B cell (primary cell): ENCODE data around the gene MYH14. TPM values are rescaled to one million over a fixed set of nuclear protein-coding genes. Genes with fewer than 3 reads are reported as not detected.

ENCODE experiments used
- ATAC-seq: fragments of 200-7000 bp; cut with Tn5 transposase; one replicate; pipeline ENCODE4 v1.10.0; 2021; ENCODE audit warnings: low read depth, mild to moderate bottlenecking, moderate number of reproducible peaks, moderate library complexity
- CTCF ChIA-PET: fragments of 350-600 bp; sonication (Branson Sonifier 250); formaldehyde crosslinking; loops from one replicate; lab custom pipeline; 2021; ENCODE audit warnings: antibody characterized with exemption, inconsistent platforms; lab: Charles Lee
- POLR2A ChIA-PET: fragments of 350-600 bp; sonication (Branson Sonifier 250); formaldehyde crosslinking; loops from one replicate; lab custom pipeline; 2021; ENCODE audit warnings: antibody characterized with exemption; lab: Charles Lee
- DNase-seq: peaks from one replicate; pipeline ENCODE4 v3.0.0; 2013
- H2AFZ ChIP-seq: 2 replicates; pipeline ENCODE4 v1.6.1; 2012; ENCODE audit warnings: mild to moderate bottlenecking, low read depth, low read length; ENCODE audit not compliant: insufficient read depth, poor library complexity, severe bottlenecking
- H3K27ac ChIP-seq, 2 donors: 1 replicate in 1 of 2; 2 replicates in 1 of 2; pipeline ENCODE4 v1.5.1; 2012 to 2013; ENCODE audit warnings: low read length in 2 of 2, mild to moderate bottlenecking in 2 of 2, moderate library complexity in 1 of 2
- H3K27me3 ChIP-seq, 4 experiments: fragments of 200-600 bp in 1 of 4; sonication (generic) in 1 of 4; replicated peaks in 1 of 4; 1 replicate in 2 of 4; 2 replicates in 2 of 4; pipeline versions ENCODE4 v1.6.1 to v1.7.0; 2013 to 2016; ENCODE audit warnings: low read length in 3 of 4, mild to moderate bottlenecking in 2 of 4, mixed read lengths in 1 of 4, moderate library complexity in 1 of 4; ENCODE audit not compliant: insufficient read depth in 4 of 4, control insufficient read depth in 3 of 4; ENCODE audit errors: control extremely low read depth in 1 of 4
- H3K36me3 ChIP-seq, 2 experiments: replicated peaks in 1 of 2; 1 replicate in 1 of 2; 2 replicates in 1 of 2; pipeline versions ENCODE4 v1.6.1 to v1.7.1; 2013; ENCODE audit warnings: low read length in 1 of 2; ENCODE audit not compliant: insufficient read depth in 2 of 2, control insufficient read depth in 1 of 2; ENCODE audit errors: control extremely low read depth in 1 of 2, extremely low read depth in 1 of 2
- H3K4me1 ChIP-seq, 2 donors: fragments of 200-600 bp in 1 of 2; sonication (generic) in 1 of 2; 1 replicate in 1 of 2; 2 replicates in 1 of 2; pipeline versions ENCODE4 v1.5.1 to v1.6.1; 2013 to 2017; ENCODE audit warnings: low read length in 2 of 2; ENCODE audit not compliant: control insufficient read depth in 2 of 2, insufficient read depth in 2 of 2
- H3K4me2 ChIP-seq: replicated peaks from 2 replicates; pipeline ENCODE3; 2012; ENCODE audit warnings: mild to moderate bottlenecking, low read depth, low read length; ENCODE audit not compliant: poor library complexity, severe bottlenecking
- H3K4me3 ChIP-seq, 5 experiments: fragments of 200-600 bp in 1 of 5; sonication (generic) in 1 of 5; 1 replicate in 3 of 5; 2 replicates in 2 of 5; pipeline versions ENCODE4 v1.5.1 to v1.7.0; 2011 to 2016; ENCODE audit warnings: low read length in 4 of 5, mild to moderate bottlenecking in 4 of 5, low read depth in 2 of 5, control low read depth in 1 of 5, moderate library complexity in 1 of 5; ENCODE audit not compliant: insufficient read depth in 1 of 5; ENCODE audit errors: control extremely low read depth in 1 of 5, extremely low read depth in 1 of 5
- H3K79me2 ChIP-seq: fragments of 200-600 bp; sonication (generic); one replicate; pipeline ENCODE4 v1.6.0; 2016; ENCODE audit warnings: low read length; ENCODE audit not compliant: control insufficient read depth, insufficient read depth
- H3K9ac ChIP-seq: fragments of 200-600 bp; sonication (generic); 2 replicates; pipeline ENCODE4 v1.6.1; 2017; ENCODE audit warnings: mild to moderate bottlenecking, low read length, moderate library complexity
- H3K9me3 ChIP-seq, 3 donors: one replicate each; pipeline versions ENCODE4 v1.6.1 to v1.7.1; 2013; ENCODE audit warnings: low read length in 2 of 3; ENCODE audit not compliant: control insufficient read depth in 2 of 3, insufficient read depth in 1 of 3; ENCODE audit errors: control extremely low read depth in 1 of 3
- H4K20me1 ChIP-seq: 2 replicates; pipeline ENCODE4 v1.6.0; 2012; ENCODE audit warnings: mild to moderate bottlenecking, low read length; ENCODE audit not compliant: insufficient read depth, control insufficient read depth, poor library complexity, severe bottlenecking
- H3K27ac Mint-ChIP-seq: one replicate; pipeline ENCODE4 v1.8.0; 2021; ENCODE audit warnings: mixed read lengths
- H3K27me3 Mint-ChIP-seq: one replicate; pipeline ENCODE4 v1.8.0; 2021; ENCODE audit warnings: mixed read lengths
- H3K4me1 Mint-ChIP-seq: one replicate; pipeline ENCODE4 v1.8.0; 2021; ENCODE audit warnings: mixed read lengths
- H3K4me3 Mint-ChIP-seq: one replicate; pipeline ENCODE4 v1.8.0; 2021; ENCODE audit warnings: mixed read lengths
- H3K9me3 Mint-ChIP-seq: one replicate; pipeline ENCODE4 v1.8.0; 2022; ENCODE audit warnings: mixed read lengths; ENCODE audit not compliant: insufficient read depth
- EZH2 ChIP-seq: IDR thresholded peaks from 2 replicates; pipeline ENCODE4 v1.6.1; 2012; ENCODE audit warnings: borderline replicate concordance, low read depth, mild to moderate bottlenecking, moderate library complexity, low read length; ENCODE audit not compliant: insufficient read depth, poor library complexity, severe bottlenecking
- WGBS: methylation state at CpG from one replicate; pipeline ENCODE4 v1.1.5; 2013; ENCODE audit warnings: missing lambda C conversion rate; ENCODE audit not compliant: insufficient coverage; 5-methylcytosine and 5-hydroxymethylcytosine counted together
- intact Hi-C: fragments of 100-400 bp; cut with micrococcal nuclease; formaldehyde crosslinking; loops from one replicate; pipeline ENCODE4 v1.10.0; 2022
- polyA plus RNA-seq: library from polyadenylated mRNA; depleted of rRNA; stranded (reverse); fragments of >200 nt; gene quantifications from 2 replicates; pipeline ENCODE4 v1.2.3, GENCODE V29; 2012
- total RNA-seq, 2 donors: library from RNA; stranded (reverse); fragments of 120-200 nt in 1 of 2; gene quantifications; 1 replicate in 1 of 2; 2 replicates in 1 of 2; pipeline versions ENCODE4 v1.2.3 to v1.2.4, GENCODE V29; 2013 to 2022
- TF ChIP-seq, protein P1 (sequence below): fragments of 200-600 bp; IDR thresholded peaks from one replicate; pipeline ENCODE4 v1.8.0; 2022; ENCODE audit warnings: antibody characterized with exemption, mild to moderate bottlenecking

The MYH14 gene
- total and polyA plus RNA-seq, 2 donors (not counting 1 experiment from before 2014, with no cell fraction given): not detected

GRCh38 chr19:50155520-50156109 lies 47.8 kb upstream of the MYH14 start:
- Histone ChIP-seq H4K20me1 (no peaks in the 10 kb centered on the region), H3K79me2 (no peaks in the 10 kb centered on the region), H3K36me3 (no peaks in the 10 kb centered on the region), H3K4me2 (no peak overlapping the region), H3K4me3 (no peak overlapping the region), H3K4me1 (no peaks in the 10 kb centered on the region), H2AFZ (no peak overlapping the region), H3K27me3 (peaks cover 0 to 5% (median 0%) of the 10 kb centered on the region in 4 experiments), H3K9ac (no peak overlapping the region), H3K27ac (no peak overlapping the region), H3K9me3 (peaks cover 0 to 22% (median 11%) of the 10 kb centered on the region in 3 donors)
- CTCF ChIA-PET: no interaction called here
- 90% methylated on average over 7 of the region's 8 CpGs for WGBS
- POLR2A ChIA-PET: no interaction called here
- Mint-ChIP-seq H3K27me3 (peaks cover 26% of the 10 kb centered on the region), H3K4me1 (no peaks in the 10 kb centered on the region), H3K27ac (no peak overlapping the region), H3K9me3 (peaks cover 8% of the 10 kb centered on the region), H3K4me3 (no peak overlapping the region)
- intact Hi-C loops: no loop called here
- ATAC-seq (no peak), DNase-seq (no peak)
- TF ChIP-seq, protein P1, sequence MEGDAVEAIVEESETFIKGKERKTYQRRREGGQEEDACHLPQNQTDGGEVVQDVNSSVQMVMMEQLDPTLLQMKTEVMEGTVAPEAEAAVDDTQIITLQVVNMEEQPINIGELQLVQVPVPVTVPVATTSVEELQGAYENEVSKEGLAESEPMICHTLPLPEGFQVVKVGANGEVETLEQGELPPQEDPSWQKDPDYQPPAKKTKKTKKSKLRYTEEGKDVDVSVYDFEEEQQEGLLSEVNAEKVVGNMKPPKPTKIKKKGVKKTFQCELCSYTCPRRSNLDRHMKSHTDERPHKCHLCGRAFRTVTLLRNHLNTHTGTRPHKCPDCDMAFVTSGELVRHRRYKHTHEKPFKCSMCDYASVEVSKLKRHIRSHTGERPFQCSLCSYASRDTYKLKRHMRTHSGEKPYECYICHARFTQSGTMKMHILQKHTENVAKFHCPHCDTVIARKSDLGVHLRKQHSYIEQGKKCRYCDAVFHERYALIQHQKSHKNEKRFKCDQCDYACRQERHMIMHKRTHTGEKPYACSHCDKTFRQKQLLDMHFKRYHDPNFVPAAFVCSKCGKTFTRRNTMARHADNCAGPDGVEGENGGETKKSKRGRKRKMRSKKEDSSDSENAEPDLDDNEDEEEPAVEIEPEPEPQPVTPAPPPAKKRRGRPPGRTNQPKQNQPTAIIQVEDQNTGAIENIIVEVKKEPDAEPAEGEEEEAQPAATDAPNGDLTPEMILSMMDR: no peak
- TF ChIP-seq EZH2: no peak

- H3K9ac ChIP-seq: no peak overlapping the region
- CTCF ChIA-PET: no interaction called here
- H3K79me2 ChIP-seq: no peaks in the 10 kb centered on the region
- Mint-ChIP-seq H3K9me3 (peaks cover 12% of the 10 kb centered on the region), H3K27me3 (peaks cover 18% of the 10 kb centered on the region), H3K4me3 (no peak overlapping the region), H3K4me1 (no peaks in the 10 kb centered on the region), H3K27ac (no peak overlapping the region)
- H3K27me3 ChIP-seq: peaks cover 0 to 13% (median 0%) of the 10 kb centered on the region in 4 experiments
- H4K20me1 ChIP-seq: no peaks in the 10 kb centered on the region
- no peak overlapping the region for H3K4me3 ChIP-seq
- DNase-seq: no peak
- POLR2A ChIA-PET: no interaction called here
- H3K4me2 ChIP-seq: no peak overlapping the region
- no peak for ATAC-seq
- TF ChIP-seq, protein P1: no peak
- no peak for TF ChIP-seq EZH2
- no peak overlapping the region for H3K27ac ChIP-seq
- intact Hi-C loops: no loop called here
- H3K36me3 ChIP-seq: no peaks in the 10 kb centered on the region
- peaks cover 0 to 29% (median 11%) of the 10 kb centered on the region in 3 donors for H3K9me3 ChIP-seq
- no peaks in the 10 kb centered on the region for H3K4me1 ChIP-seq
- H2AFZ ChIP-seq: no peak overlapping the region
Observed at GRCh38 chr19:50158577-50158976, 44.8 kb upstream of the MYH14 start.
